22Rv1 (cell line): ENCODE results near the gene MLYCD.

Experiments
- ZFX ChIP-seq: fragments of 450-650 bp; IDR thresholded peaks from 2 replicates; pipeline ENCODE4 v1.6.1; 2017; ENCODE audit warnings: antibody characterized with exemption, borderline replicate concordance
- TF ChIP-seq, protein P1 (sequence below): fragments of 450-650 bp; IDR thresholded peaks from 2 replicates; pipeline ENCODE4 v1.5.1; 2017; ENCODE audit warnings: mild to moderate bottlenecking

DNA sequence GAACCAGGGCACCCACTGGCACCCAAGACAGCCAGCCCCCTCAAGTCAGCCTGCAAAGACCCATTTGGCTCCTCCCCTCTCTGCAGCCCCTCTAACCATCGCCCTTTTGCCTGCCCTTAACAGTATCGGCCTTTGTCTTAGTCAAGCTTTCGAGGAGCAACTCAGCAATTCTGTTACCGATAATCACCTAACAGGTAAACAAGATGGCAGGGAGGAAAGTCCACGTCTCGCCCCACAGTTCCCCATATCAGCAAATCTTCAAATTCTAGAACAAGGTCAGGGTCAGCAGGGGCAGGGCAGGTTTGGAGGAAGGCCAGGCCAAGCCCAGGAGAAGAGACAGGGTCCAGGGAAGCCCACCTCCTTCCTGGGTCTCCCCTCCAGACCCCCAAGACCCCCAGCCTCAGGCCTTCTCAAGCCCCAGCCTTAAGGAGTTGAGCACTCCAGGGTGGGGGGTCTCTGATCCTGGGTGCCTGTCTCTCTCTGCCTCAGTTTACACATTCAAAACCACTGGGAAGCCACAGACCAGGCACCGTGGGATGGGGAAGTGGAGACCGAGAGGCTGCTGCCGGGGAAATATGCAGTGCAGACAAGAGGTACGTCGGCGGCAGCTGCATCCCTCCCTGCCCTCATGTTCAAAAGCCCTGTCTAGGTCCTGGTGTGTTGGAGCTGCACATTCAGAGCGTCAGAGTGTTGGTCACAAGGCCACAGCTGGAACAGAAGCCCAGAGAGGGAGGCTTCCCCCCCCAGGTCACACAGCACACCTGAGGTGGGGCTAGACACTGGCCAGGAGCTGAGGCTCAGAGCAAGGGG lies 50.2 kb downstream of the MLYCD start:
- TF ChIP-seq, protein P1, sequence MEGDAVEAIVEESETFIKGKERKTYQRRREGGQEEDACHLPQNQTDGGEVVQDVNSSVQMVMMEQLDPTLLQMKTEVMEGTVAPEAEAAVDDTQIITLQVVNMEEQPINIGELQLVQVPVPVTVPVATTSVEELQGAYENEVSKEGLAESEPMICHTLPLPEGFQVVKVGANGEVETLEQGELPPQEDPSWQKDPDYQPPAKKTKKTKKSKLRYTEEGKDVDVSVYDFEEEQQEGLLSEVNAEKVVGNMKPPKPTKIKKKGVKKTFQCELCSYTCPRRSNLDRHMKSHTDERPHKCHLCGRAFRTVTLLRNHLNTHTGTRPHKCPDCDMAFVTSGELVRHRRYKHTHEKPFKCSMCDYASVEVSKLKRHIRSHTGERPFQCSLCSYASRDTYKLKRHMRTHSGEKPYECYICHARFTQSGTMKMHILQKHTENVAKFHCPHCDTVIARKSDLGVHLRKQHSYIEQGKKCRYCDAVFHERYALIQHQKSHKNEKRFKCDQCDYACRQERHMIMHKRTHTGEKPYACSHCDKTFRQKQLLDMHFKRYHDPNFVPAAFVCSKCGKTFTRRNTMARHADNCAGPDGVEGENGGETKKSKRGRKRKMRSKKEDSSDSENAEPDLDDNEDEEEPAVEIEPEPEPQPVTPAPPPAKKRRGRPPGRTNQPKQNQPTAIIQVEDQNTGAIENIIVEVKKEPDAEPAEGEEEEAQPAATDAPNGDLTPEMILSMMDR: no peak
- TF ChIP-seq ZFX: no peak
